ENCODE results near the gene KNDC1.

The KNDC1 gene

DNA sequence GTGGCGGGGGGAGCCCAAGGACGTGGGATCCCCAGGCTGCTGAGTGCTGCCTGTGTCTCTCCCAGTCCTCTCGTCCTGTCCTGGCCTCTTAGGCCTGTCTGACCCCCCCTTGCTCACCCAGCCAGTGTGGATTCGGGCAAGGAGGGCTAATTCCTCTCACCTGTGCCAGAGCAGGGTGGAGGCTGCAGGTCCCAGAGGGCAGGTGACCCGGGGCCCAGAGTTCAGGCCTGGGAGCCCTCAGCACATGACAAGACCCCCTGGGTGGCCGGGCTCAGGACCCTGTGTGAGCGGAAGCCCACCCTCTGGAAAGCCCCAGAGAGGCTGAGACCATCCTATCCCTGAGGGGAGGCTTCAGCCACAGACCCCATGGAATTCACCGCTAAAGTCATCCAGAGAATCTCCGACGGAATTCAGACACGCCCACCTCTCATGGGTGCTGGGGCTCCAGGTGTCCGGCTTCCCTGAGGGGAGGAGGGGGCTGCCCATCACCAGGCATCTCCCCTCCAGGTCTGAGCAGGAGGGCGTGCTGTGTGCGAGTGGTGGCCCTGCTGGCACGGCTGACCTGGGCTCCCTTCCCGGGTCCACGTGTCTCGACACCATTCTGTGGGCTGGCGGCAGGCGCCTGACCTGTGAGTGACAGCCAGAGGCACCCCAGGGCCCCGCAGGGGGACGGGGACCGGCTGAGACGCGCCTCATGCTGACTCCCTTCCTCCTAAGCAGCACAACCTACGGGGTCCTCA is 5.0 kb downstream of the KNDC1 start:
- Histone ChIP-seq H3K36me3 (no peaks in the 10 kb centered on the region), H3K4me1 (no peaks in the 10 kb centered on the region), H3K27me3 (peaks cover 36% of the 10 kb centered on the region), H3K9me3 (no peaks in the 10 kb centered on the region), H3K4me3 (ENCODE audit: low read depth, low read length) (no peak overlapping the region)
- no peak for DNase-seq
- TF ChIP-seq, protein P1, sequence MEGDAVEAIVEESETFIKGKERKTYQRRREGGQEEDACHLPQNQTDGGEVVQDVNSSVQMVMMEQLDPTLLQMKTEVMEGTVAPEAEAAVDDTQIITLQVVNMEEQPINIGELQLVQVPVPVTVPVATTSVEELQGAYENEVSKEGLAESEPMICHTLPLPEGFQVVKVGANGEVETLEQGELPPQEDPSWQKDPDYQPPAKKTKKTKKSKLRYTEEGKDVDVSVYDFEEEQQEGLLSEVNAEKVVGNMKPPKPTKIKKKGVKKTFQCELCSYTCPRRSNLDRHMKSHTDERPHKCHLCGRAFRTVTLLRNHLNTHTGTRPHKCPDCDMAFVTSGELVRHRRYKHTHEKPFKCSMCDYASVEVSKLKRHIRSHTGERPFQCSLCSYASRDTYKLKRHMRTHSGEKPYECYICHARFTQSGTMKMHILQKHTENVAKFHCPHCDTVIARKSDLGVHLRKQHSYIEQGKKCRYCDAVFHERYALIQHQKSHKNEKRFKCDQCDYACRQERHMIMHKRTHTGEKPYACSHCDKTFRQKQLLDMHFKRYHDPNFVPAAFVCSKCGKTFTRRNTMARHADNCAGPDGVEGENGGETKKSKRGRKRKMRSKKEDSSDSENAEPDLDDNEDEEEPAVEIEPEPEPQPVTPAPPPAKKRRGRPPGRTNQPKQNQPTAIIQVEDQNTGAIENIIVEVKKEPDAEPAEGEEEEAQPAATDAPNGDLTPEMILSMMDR (IDR thresholded peaks at IDR 0.05; ENCODE audit: low read depth, low read length) = no peak

DNA sequence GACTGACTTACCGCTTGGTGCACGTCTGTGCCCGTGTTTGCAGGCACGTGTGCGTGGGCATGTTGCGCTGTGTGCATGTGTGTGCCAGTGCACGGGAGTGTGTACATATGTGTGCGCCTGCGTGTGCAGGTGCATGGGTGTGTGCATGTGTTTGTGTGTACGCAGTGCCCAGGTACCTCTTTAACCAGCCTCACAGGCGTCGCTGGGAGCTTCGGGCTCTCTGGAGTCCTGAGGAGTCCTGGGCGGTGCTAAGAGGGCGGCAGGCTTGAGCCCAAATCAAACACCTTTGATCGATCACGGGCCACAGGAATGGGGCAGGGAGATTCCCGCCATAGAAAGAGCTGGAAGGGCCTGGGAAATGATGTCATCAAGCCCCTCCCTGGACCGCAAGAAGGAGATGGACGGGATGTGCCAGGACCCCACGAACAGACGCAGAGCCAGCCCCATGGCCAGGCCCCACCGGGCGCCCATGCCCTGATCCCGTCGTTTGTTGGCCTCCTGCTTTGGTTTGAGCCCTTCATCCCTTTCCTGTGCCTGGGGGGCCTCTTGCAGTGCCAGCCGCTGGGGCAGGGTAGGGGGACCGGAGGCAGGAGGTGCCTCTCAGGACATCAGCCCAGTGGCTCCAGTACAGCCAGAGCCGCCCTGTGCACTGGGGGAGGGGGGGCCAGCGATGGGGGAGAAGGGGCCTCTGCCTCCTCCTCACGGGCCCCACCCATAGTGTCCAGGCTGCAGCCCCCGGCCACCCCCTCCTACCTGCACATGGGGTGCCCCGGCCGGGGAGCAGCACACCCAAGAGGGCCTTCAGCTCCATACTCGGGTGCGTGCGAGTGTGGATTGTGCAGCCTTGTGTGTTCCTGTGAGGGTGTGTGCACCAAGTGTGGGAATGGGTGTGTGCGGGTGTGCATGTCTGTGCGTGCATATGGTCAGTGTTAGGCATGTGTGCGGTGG is 5.8 kb downstream of the KNDC1 start:
- Histone ChIP-seq H3K36me3 (no peaks in the 10 kb centered on the region), H3K4me3 (ENCODE audit: low read depth, low read length) (no peak overlapping the region), H3K27me3 (peaks cover 32% of the 10 kb centered on the region), H3K4me1 (no peaks in the 10 kb centered on the region), H3K9me3 (no peaks in the 10 kb centered on the region; the same call in 1 of the 2 replicates)
- TF ChIP-seq, protein P1 (IDR thresholded peaks at IDR 0.05; ENCODE audit: low read depth, low read length) = no peak
- DNase-seq = no peak

DNA sequence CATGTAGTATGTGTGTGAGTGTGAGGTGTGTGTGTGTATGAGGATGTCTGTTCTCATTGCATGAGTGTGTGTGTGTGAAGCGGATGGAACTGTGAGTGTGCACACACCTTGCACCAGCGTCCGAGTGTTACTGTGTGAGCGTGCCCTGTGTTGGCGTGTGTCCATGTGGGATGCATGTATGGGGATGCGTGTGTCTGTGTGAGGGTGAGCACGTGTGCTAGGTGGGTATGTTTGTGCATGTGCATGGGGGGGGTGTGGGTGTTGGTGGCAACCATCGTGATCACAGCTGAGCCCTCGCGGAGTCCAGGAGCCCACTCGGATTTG is 6.4 kb downstream of the KNDC1 start:
- Histone ChIP-seq H3K4me1 (no peaks in the 10 kb centered on the region), H3K27me3 (peaks cover 25% of the 10 kb centered on the region)

DNA sequence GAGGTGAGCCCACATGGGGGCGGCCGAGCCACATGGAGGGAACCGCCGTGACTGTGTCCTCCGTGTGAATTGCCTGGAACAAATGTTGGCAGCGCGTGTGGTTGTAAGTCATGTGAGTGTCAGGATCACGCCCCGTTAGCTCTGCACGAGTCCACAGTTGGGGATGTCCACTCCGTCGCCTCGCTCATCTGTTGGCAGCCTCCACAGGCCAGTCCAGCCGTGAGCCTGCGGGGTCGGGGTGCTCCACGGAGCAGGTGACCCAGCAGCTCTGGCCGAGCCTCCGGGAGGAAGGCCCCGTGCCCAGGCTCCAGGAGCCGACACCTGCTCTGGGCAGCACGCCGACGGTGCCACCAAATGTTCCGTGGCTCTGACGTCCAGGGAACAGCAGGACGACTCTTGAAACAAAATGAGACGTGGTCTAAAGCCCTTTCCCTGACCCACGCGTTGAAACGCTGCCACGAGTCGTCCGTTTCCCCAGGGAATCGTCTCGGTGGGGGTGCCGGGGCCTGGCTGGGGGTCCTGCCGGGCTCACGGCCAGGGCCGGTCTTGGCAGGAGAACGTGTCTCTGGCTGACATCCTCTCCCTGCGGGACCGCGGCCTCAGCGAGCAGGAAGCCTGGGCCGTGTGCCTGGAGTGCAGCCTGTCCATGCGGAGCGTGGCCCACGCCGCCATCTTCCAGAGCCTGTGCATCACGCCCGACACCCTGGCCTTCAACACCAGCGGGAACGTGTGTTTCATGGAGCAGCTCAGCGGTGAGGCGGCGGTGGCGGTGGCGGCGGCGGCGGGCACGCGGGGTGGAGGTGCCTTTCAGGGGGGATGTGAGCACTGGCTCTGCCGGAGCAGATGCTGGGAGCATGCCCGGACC is 7.0 kb downstream of the KNDC1 start:
- Histone ChIP-seq H3K9me3 (no peaks in the 10 kb centered on the region; the same call in 1 of the 2 replicates), H3K4me1 (no peaks in the 10 kb centered on the region), H3K4me3 (ENCODE audit: low read depth, low read length) (no peak overlapping the region), H3K27me3 (peaks cover 22% of the 10 kb centered on the region), H3K36me3 (no peaks in the 10 kb centered on the region)
- DNase-seq = no peak
- TF ChIP-seq, protein P1 (IDR thresholded peaks at IDR 0.05; ENCODE audit: low read depth, low read length) = no peak

More for the DNA sequence above, 6.4 kb downstream of the KNDC1 start:
- DNase-seq = no peak
- no peaks in the 10 kb centered on the region; the same call in 1 of the 2 replicates for H3K9me3 ChIP-seq
- no peaks in the 10 kb centered on the region for H3K36me3 ChIP-seq
- TF ChIP-seq, protein P1 (IDR thresholded peaks at IDR 0.05; ENCODE audit: low read depth, low read length) = no peak
- H3K4me3 ChIP-seq (ENCODE audit: low read depth, low read length) = no peak overlapping the region

DNA sequence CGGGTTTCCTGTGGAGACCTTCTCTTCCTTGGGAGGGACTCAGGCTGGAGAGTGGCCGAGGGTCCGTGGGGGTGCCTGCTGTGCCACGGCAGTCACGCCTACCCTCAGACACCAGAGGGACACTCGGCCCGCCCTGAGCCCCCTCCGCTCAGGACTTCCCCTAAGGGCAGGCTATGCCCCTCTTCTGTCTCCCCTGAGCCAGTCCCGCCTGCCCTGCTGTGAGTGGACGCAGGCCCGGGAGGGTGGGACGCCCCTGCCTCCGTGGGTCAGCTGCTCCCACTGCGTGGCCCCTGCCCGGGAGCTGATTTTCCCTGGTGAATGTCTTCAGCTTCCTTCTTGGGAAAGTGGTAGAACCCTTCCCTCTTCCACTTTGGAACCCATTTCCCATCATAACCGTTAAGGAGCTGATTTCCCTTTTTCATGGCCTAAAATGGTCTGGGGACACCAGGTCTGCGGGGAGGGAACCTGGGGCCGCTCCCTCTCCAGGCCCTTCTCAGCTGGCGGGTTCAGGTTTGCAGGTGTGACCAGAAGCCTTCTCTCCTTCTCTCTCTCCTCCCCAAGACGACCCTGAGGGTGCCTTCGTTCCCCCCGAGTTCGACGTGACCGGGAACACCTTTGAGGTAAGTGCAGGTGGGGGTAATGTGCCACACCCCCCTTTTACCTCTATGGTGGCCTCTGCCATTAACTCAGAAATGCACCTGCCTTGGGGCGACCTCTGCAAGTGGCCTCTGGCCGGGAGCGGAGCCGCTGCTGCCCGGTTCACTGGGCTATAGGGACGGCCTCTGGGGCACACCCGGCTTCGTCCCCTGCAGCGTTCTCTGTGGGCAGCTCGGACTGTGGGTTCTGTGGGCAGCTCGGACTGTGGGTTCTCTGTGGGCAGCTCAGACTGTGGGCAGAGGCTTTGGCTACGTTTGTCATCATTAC is 7.9 kb downstream of the KNDC1 start:
- no peaks in the 10 kb centered on the region for H3K36me3 ChIP-seq
- no peak for DNase-seq
- TF ChIP-seq, protein P1 (IDR thresholded peaks at IDR 0.05; ENCODE audit: low read depth, low read length) = no peak
- H3K27me3 ChIP-seq = peaks cover 13% of the 10 kb centered on the region
- H3K4me3 ChIP-seq (ENCODE audit: low read depth, low read length) = no peak overlapping the region
- H3K9me3 ChIP-seq = no peaks in the 10 kb centered on the region; the same call in 1 of the 2 replicates
- H3K4me1 ChIP-seq = no peaks in the 10 kb centered on the region

Data from BE2C (cell line).